ENCODE results near the gene NAE1. TPM values are rescaled to one million over a fixed set of nuclear protein-coding genes. Genes with fewer than 3 reads are reported as not detected.

Gene NAE1
- total RNA-seq, 1 experiment from 2014 or later: 137 TPM

DNA sequence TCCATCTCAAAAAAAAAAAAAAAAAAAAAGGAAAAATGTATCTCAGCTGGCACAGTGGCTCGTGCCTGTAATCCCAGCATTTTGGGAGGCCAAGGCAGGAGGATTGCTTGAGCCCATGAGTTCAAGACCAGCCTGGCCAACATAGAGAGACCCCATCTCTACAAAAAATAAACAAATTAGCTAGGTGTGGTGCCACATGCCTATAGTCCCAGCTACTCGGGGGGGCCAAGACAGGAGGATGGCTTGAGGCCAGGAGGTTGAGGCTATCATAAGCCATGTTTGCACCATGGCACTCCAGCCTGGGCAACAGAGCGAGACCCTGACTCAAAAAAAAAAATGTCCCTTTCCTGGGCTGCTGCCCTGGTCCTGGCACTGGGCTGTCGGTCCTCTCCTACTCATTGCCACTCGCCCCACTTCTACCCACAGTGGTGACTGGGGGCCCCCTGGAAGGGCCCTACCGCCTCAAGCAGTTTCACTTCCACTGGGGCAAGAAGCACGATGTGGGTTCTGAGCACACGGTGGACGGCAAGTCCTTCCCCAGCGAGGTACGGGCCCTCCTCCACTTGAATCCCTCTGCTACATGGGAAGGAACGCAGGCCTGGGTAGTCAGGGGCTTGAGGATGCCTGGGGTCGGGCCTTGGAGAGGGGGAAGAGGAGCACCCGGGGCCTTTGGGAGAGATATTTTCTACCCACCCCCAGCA, 19.5 kb upstream of the NAE1 start:
- no peak for DNase-seq (ENCODE audit: low spot score)

DNA sequence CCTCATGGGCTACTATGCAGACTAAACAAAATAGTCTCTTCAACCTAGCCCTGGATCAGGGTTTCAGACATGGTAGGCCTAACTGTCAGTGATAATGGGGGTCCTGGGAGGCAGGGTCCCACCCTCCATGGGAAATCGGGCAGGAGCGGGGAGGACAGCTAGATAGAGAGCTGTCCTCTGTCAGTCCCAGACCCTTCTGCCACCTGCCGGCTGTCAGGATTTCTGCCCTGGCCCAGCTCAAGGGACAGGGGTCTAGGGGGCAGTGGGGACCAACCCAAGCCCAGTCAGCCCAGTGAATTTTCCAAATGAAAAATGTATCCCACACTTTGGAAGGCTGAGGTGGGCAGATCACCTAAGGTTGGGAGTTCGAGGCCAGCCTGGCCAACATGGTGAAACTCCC, 18.8 kb upstream of the NAE1 start:
- no peak for DNase-seq (ENCODE audit: low spot score)

DNA sequence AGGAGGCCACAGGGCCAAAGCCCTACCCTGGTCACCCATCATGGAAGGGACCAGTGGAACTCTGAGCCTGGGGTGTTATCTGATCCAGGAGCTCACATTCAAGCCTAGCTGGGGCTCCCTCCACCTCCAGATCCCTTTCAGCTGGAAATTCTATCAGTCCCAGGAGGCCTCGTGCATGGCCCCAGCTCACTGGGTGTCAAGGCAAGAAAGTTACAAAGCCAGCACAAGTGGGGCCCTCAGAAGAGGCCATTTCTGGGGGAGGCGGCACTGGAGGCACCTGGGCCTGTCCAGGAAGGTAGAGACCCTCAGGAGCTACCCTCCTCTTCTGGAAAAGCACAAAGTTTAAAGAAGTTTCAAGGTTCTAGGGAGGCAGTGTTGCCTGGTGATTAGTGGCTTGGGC, 18.2 kb upstream of the NAE1 start:
- no peak for DNase-seq (ENCODE audit: low spot score)

DNA sequence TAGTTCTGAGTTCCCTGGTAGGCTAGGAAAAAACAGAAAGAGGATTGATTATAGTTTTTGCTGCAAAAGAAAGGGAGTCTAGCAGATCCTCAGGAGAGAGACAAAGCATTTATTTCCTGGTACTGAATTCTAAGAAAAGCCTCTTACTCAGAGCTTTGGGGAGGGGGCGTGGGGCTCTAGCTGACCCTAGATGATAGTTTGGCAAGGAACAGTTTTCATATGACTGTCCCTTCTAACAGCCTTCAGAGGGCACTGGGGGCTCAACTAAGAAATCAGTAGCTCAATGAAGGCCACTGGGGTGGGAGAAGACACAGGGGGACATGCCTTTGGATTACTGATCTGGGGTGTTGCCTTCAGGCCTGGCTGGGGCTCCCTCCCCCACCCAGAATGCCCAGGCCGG, 17.4 kb upstream of the NAE1 start:
- no peak for DNase-seq (ENCODE audit: low spot score)

DNA sequence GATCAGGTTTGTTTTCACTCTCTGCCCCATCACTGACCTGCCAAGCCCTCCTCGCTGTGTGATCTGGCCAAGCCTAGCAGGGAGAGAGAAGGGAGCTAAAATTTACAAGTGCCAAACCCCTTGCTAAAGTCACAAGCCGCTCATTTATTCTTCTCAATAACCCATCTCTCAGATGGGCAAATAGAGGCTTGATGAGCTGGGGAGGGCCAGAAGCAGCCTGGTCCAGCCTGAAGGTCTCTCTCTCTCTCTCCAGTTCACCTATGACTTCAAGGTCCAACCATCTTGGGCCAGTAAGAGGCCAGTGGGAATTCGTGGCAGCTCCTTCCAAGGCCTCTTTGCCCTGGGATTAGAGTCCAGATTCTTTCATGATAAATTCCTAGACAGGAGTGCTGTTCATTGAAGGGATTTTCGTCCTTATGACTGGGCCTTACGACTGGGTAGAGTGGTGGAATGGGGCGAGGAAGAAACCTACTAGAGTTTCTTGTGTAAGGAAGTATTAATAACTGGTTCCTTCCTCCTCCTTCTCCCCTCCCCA, 16.8 kb upstream of the NAE1 start:
- no peak for DNase-seq (ENCODE audit: low spot score)

DNA sequence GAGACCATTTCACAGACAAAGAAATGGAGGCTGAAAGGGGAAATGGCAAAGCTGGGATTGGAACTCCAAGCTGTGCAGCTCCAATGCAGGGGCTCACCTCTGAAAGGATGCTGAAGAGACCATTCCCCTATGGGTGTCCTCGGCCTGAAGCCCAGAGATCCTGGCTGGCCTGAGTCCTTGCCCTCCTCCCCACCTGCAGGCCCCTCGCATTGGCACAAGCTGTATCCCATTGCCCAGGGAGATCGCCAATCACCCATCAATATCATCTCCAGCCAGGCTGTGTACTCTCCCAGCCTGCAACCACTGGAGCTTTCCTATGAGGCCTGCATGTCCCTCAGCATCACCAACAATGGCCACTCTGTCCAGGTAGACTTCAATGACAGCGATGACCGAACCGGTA, 16.1 kb upstream of the NAE1 start:
- DNase-seq (ENCODE audit: low spot score): no peak

DNA sequence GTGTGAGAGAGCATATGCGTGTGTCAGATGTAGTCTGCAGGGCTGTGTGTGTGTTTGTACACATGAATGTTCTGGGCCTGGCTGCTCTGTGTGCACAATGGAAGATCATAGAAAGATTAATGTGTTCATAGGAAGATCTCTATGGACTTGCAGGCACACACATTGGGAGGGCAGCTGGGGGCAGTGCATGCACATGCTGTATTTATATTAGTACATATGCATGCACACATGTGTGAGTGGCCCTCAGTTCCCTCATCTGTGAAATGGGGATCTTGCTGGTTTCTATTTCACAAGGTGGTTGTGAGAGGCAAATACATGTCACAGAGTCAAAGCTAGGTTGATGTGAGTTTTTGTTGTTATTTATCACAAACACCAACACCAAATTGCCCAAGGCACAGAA, 15.5 kb upstream of the NAE1 start:
- DNase-seq (ENCODE audit: low spot score): no peak

DNA sequence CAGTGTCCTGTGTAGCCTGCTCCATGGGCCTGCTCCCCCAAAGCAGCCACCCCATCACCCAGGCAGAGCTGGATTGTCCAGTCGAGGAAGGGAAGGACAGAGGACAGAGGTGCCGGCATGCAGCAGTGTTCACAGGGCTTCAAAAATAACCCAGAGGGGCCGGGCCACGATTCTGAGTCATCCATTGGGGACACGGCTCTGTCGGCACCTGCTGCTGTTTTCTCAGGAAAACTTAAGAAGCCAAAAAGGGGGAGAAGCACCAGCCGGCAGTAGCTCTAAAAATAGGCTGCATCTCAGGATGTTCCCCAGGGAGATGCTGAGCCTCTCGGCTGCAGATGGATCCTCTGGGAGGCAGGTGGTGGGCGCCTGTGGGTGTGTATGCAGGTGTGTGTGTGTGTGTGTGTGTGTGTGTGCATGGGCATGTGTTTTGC, 15.0 kb upstream of the NAE1 start:
- peak; percentile 44 for DNase-seq (ENCODE audit: low spot score)

DNA sequence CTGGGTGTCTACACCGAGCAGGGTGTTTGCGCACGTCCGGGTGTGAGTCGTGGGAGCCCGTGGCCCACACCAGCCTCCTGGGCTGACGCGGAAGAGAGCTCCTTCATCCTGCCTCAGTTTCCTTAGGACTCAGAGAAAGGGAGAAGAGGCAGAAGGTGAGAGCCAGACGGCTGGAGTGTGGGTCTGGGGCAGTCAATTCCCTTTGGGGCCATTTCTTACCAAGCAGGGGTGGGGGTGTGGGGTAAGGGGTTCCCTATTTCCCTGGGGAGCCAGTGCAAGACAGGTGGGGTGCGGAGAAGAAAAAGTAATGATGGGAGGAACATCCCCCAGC, 14.3 kb upstream of the NAE1 start:
- DNase-seq (ENCODE audit: low spot score): no peak

DNA sequence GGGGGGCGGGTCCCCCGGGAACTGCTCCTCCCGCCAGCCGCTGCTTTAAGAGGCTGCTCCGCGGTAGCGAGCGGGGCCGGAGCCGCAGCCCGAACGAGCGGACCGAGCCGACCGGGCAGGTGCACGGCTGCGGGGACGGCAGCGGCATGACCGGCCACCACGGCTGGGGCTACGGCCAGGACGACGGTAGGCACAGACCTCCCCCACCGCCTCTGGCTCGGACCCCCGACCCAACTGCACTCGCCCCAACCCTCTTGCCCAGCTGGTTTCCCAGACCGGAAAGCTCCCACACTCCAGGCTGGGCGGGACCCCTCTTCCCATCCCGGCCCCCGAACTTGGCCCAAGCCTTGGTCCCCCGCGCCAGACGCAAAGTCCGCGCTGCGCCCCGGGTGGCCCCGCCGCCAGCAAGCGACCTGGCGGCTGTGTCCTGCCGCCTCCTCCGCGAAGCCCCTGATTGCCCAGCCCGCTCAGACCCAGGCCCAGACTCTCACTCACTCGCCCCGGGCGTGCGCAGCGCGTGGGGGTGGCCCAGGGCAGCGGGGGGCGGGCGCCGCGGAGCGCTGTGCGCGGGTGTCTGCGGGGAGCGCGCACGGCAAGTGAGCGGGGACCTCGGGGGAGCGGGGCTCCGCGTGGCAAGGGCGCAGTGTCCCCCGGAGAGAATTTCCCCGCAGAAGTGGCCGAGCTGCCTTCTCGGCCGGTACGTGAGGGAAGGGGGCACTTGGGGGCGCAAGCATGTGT, 13.7 kb upstream of the NAE1 start, which contains the start of gene CA7:
CA7 (plus strand) TSS at position 73 of the 738 bp plus-strand sequence; CDS start at position 147, 74 bp downstream.
- no peak for DNase-seq (ENCODE audit: low spot score)

DNA sequence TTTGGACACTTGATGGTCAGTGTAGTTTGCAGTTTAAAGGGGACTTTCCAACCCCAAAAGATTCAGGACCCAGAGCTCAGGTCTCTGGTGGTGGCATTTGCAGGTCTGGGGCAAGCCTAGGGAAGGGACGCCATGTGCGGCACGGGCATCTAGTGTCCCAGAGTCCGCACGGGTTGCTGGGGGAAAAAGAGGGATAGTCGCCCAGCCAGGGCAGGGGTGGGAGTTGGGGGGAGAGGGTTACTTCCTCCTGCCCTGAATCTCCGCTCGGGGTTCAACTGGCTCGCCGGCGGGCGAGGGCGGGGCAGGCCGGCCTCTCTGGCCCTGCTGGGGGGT, 13.2 kb upstream of the NAE1 start:
- no peak for DNase-seq (ENCODE audit: low spot score)

DNA sequence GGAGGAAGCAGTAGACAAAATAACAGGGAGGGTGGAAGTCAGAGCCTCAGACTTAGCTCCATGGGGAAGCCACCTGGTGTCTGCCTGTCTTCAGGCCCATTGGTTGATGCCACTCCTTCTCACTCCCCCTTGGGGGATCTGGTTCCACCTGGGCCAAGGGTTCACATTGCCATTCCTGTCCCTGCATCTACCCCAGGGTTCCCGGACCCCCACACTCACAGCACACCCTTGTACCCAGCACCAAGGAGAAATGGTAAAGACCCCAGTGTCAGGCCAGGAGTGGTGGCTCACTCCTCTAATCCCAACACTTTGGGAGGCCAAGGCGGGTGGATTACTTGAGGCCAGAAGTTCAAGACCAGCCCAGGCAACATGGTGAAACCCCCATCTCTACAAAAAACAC, 12.4 kb upstream of the NAE1 start:
- no peak for DNase-seq (ENCODE audit: low spot score)

DNA sequence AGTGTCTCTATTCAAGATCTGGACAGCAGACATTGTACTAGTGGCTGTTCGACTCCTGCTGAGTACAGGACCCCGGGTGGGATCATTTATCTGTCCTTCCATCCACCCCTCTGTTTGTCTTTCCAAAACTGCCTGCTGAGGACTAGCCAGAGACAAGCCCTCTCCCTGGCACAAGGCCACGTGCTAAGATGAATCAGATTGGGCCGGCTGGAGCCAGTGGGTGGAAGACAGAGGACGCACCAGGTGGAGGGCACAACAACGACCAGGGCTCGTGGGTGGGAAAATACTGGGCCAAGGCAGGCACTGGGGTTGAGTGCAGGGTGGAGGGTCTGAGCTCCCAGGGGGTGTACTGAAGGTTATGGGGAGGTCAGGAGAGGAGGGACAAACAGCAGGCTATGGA, 12.0 kb upstream of the NAE1 start:
- no peak for DNase-seq (ENCODE audit: low spot score)

DNA sequence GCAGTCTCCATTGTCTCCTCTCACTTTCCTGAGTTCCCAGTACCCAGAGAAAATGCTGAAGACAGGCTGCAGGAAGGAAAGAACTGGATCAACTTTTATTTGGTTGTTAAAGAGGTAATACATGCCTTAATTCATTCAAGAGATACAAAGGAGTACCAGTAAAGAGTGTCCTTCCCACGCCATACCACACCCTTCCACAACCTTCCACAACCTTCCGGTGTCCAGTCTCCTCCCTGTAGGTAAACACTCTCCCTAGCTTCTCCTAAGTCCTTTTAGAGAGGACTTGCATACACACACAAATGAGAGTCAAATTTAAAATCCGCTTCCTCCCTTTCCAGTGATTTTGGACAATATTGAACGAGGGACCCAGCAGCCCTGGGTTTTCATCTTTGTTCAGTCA, 10.6 kb upstream of the NAE1 start:
- no peak for DNase-seq (ENCODE audit: low spot score)

DNA sequence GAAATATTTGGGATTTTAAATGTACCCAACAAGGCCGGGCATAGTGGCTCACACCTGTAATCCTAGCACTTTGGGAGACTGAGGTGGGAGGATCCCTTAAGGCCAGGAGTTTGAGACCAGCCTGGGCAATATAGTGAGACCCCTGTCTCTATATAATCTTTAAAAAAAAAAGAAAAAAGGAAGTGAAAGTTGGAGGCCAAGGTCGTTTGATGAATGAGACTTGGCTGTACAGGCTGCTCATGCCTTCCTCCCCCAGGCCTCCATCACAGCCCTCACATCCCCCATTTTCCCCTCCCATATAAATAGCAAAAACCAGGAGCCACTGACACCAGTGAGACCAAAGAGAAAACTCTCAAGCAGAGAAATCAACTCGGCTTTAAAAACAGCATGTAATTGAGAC, 10.1 kb upstream of the NAE1 start:
- no peak for DNase-seq (ENCODE audit: low spot score)

DNA sequence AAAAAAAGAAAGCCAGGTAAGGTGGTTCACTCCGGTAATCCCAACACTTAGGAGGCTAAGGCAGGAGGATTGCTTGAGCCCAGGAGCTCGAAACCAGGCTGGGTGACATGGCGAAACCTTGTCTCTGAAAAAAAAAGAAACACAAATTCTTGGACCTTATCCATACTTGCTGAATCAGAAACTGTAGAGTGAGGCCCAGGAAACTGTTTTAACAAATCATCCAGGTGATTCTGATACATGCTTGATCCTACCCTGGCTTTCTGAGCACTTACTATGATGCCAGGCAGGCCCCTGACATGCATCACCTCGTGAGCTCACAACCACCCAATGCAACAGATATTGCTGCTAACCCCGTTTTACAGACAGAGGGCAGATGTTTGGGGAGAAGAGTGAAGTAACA, 4.0 kb upstream of the NAE1 start:
- no peak for DNase-seq (ENCODE audit: low spot score)

DNA sequence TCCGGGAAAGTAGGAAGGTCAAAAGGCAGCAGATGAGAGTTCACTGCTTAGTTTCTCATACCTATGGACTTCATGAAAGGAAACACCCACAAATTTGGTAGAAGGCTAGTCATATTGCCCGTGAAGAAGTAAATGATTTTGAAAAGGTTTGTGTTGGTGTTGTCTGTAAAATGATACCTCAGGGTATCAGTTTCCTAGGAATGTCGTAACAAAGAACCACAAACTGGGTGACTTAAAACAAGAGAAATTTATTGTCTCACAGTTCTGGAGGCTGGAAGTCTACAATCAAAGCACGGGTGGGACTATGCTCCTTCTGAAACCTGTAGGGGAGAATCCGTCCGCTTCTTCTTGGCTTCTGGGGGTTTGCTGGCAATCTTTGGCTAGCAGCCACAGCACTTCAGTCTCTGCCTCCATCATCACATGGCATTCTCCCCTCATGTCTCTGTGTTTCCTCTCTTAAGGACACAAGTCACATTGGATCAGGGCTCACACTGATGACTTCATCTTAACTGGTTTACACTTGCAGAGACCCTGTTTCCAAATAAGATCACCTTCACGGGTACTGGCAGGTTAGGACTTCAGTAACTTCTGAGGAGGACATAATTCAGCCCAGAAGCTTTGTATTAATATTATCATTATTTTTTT, 2.0 kb upstream of the NAE1 start:
- no peak for DNase-seq (ENCODE audit: low spot score)

DNA sequence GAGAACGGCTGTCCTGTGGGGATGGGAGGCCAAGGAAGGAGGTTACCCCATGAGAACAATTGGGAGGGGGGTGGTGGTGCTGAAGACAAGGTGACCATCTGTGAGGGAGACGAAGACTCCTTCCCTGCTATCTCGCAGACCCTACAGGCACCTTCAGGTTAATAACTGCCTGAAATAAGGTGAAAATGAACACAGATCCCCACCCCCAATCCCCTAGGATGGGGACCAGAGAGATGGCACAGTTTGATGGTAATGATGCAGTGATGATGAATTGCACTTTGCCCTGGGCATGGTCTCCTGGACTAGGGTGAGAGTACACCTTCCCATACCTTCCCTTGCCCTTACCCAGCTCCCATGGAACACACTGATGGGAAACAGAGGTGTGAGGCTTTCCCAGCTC, 1.4 kb upstream of the NAE1 start:
- DNase-seq (ENCODE audit: low spot score): no peak

DNA sequence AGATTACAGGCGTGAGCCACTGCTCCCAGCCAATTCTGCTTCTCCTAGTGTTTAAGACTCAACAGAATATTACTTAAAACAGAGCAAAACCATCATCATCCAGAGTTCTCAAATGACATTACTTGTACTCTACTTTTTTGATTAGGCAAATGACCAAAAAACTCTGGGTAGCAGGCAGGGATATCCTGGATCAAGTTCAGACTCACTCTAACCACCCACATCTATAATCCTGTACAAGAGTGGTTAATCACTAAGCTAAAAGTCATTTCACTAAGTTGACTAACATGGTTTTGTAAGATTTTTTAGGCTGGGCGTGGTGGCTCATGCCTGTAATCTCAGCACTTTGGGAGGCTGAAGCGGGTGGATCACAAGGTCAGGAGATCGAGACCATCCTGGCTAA, 6.8 kb downstream of the NAE1 start:
- DNase-seq (ENCODE audit: low spot score): no peak

DNA sequence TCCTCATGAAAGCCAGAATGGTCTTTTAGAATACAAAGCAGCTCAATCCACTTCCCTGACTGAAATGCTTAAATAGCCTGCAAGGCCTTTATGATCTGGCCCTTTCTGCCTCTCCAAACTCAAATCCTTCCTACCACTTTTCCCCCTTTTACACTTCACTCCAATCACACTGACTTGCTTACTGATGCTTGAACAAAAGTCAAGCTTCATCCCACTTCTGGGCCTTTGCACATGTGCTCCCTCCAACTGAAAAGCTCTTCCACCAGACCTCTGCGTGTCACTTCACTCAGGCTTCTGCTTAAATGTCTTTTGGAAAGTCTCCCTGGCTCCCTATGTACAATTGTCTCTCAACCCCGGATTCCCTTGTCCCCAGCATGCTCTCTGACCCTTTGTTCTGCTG, 16.0 kb downstream of the NAE1 start:
- DNase-seq (ENCODE audit: low spot score): no peak

DNA sequence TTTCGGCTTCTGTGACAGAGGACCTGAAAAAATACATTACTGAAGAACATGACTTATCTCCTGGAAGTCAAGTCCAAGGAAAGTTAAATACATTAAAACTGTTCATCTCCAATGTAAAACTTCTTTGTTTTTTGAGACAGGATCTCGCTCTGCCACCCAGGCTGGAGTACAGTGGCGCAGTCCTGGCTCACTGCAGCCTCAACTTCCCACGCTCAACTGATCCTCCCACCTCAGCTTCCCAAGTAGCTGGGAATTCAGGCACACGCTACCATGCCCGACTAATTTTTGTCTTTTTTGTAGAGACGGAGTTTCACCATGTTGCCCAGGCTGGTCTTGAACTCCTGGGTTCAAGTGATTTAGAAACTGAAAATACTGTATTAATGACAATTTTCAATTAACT, 19.7 kb downstream of the NAE1 start:
- DNase-seq (ENCODE audit: low spot score): no peak

DNA sequence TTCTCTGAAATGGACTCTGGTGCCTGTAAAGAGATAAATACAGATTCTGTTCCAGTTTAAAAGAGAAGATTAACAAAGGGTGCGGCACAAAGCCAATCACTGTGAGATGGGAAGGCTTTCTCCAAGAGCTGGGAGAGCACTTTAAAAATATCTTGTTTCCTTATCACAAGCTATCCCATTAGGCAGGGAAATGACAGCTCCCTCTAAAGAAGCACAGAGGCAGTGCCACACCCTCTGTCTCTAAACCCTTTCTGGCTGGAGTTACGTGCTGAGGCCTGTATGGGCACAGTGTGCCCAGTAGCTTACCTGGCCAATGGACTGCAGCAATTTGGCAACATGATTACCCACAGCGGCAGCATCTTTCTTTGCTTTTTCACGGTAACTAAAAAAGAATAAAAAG, 20.4 kb downstream of the NAE1 start:
- DNase-seq (ENCODE audit: low spot score): no peak

DNA sequence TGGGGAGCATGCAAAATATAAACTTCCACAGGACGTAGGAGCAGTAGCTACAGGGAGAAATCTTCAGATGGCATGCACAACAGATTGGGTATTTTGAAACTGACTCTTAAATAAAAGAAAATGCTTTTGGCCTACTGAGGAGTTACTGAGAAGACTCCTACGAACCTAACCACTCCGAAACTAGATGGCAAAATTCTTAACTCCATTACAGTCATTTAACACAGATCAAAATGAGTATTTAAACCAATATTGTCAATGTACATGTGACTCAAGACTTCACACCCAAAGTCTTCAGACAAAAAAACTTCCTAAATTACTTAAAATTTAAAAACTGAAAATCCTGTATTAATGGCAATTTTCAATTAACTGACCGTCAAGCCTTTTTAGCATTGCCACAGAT, 21.0 kb downstream of the NAE1 start:
- no peak for DNase-seq (ENCODE audit: low spot score)
